GM12875 (cell line): Measurements from ENCODE around the gene TINAG.

Source experiments
- H3K4me3 ChIP-seq: one replicate; pipeline ENCODE4 v1.5.1; 2011; ENCODE audit warnings: low read depth, low read length, control low read depth
- TF ChIP-seq, protein P1 (sequence below): IDR thresholded peaks from 2 replicates; pipeline ENCODE4 v1.5.1; 2011; ENCODE audit warnings: low read depth, mild to moderate bottlenecking, control low read depth, inconsistent platforms, low read length, moderate library complexity, borderline replicate concordance; ENCODE audit not compliant: insufficient read depth

Gene TINAG

DNA sequence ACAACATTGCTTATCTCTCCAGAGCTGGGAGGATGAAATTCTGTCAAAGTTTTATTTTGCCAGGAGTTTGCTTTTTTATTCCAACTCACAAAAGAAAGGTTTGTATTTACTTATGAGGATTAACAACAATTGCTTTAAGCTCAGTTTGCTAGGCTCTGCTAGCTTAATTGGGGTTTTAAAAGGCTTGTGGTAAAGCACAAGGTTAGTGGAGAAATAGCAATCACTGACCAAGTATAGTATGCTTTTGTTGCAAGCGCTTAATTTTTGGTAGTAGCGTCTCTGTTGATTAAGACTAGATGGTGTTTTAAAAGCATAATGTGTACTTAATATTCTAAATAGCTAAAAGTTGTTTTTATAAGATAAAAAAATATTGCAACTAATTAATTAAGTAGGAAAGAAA is 45.7 kb downstream of the TINAG start:
- TF ChIP-seq, protein P1, sequence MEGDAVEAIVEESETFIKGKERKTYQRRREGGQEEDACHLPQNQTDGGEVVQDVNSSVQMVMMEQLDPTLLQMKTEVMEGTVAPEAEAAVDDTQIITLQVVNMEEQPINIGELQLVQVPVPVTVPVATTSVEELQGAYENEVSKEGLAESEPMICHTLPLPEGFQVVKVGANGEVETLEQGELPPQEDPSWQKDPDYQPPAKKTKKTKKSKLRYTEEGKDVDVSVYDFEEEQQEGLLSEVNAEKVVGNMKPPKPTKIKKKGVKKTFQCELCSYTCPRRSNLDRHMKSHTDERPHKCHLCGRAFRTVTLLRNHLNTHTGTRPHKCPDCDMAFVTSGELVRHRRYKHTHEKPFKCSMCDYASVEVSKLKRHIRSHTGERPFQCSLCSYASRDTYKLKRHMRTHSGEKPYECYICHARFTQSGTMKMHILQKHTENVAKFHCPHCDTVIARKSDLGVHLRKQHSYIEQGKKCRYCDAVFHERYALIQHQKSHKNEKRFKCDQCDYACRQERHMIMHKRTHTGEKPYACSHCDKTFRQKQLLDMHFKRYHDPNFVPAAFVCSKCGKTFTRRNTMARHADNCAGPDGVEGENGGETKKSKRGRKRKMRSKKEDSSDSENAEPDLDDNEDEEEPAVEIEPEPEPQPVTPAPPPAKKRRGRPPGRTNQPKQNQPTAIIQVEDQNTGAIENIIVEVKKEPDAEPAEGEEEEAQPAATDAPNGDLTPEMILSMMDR: no peak
- no peak overlapping the region for H3K4me3 ChIP-seq

DNA sequence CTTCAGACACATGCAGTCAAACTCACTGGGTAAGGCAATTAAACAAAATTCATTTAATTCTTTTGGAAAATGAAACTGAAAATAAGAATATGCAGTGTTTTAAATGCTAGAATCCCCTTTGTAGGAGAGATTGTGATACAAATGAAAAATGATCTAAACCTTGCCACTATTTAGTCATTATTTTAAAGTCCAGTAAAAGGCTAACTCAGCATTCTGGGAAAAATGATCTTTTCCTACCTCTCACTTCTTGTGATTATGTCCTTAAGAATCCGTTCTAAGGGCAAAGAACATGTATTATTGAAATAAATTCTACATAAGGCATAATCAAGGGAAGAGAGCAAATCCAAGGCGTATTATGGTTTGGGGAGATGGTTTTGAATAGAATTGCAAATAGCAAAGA is 46.4 kb downstream of the TINAG start:
- TF ChIP-seq, protein P1: no peak
- H3K4me3 ChIP-seq: no peak overlapping the region

DNA sequence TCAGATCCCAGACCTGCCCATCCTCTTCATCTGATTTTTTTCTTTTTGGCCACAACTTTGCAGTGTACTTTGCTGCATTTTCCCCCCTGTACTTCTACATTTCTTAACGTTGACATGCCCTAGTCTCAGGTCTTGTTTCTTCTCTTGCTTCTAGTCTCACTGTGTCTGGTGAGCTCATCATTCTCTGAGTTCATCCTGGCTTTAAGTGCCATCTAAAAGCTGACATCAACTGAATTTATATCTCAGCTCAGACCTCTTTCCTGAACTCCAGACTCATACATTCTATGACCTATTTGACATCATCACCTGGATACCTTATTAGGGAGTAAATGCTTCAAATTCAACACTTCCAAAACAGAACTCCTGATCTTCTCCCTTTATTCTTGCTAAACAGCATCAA is 48.9 kb downstream of the TINAG start:
- TF ChIP-seq, protein P1: no peak
- no peak overlapping the region for H3K4me3 ChIP-seq

DNA sequence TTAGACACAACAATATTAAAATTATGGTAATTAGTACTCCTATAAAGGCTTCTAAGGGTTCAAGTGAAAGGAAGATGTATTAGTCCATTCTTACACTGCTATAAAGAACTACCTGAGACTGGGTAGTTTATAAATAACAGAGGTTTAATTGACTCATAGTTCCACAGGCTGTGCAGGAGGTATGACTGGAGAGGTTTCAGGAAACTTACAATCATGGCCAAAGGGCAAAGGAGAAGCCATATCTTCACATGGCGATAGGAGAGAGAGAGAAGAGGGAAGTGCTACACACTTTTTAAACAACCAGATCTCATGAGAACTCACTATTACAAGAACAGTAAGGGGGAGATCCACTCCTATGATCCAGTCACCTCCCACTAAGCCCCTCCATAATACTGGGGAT is 52.9 kb downstream of the TINAG start:
- TF ChIP-seq, protein P1: no peak
- H3K4me3 ChIP-seq: no peak overlapping the region

DNA sequence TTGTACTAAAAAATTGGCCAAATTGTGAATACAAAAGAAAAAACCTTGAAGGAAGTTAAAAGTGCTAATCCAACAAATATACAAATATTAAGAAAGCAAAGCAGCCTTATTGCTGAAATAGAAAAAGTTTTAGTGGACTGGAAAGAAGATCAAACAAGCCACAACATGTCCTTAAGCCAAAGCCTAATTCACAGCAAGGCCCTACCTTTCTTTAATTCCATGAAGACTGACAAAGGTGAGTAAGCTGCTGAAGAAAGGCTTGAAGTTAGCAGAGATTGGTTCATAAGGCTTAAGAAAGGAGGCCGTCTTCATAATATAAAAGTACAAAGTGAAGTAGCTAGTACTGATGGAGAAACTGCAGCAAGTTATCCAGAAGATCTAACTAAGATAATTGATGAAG is 53.5 kb downstream of the TINAG start:
- TF ChIP-seq, protein P1: no peak
- no peak overlapping the region for H3K4me3 ChIP-seq

DNA sequence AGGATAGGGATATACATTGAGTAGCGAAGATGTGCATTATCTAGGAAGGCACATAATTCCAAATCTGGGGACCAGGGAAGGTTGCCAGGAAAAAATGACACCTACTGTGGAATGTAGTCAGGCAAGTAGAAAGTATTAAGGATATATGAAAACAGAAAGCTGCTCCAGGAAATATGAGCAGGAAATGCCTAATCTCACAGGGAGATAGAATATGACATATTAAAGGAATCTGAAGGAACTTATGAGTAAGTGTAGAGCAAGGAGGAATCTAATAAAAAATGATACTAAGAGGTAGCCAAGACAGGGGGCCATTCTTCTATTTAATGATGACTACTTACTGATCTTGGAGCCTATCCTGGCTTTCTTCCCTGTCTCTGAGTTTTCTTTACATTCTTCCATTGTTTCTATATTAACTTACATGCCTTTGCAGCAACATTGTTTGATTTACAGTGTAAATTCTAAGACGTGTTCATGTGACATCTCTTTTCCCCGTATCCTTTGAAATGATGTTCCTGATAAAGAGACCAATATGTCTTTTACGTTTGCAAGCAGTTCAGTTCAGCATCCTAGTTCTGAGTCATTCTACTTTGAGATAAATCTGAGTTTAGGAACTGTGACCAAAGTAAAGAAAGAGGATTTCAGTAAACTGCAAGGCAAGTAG is 58.6 kb downstream of the TINAG start:
- TF ChIP-seq, protein P1: no peak
- H3K4me3 ChIP-seq: no peak overlapping the region

DNA sequence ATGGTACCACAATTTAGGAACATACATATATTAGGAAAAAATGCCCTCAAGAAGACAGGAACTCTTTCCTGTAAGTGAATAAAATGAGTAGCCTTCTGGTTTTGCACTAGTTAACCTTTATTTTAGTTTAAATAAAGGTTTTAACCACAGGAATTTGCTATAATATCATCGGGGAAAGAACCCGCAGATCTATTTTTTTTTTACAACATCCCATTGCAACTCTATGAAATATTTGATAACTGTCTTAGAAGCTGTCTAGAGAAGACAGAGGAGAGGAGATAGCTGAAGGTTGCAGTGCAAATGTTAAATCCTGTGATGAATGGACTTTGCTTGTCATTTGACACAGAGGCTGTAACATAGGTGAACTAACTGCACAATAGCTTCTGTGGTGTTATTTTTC is 69.5 kb downstream of the TINAG start:
- TF ChIP-seq, protein P1: no peak
- no peak overlapping the region for H3K4me3 ChIP-seq
